DMS114 treated with DMSO at 0.1 percent for 48 hours (cell line): ENCODE measurements around the gene COL24A1.
"Not testable (repeated sequence)": the region's sequence is repeated elsewhere in the genome, so short reads cannot be mapped to it uniquely, and the experiment has no call there.

Experiments used
- DNase-seq: peaks from one replicate; lab custom pipeline; 2025; ENCODE audit not compliant: unreplicated experiment; lab: John Stamatoyannopoulos, UW

Gene COL24A1

DNA sequence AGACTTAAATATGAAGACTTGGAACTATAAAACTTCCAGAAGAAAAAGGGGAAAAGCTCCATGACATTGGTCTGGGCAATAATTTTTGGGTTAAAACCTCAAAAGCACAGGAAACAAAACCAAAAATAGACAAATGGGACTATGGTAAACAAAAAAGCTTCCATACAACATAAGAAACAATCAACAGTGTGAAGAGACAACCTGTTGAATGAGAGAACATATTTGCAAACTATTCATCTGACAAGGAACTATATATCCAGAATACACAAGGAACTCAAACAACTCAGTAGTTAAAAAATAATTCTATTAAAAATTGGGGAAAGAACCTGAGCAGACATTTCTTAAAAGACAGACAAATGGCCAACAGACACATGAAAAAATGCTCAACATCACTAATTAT, 255.7 kb downstream of the COL24A1 start:
- DNase-seq: no peak

DNA sequence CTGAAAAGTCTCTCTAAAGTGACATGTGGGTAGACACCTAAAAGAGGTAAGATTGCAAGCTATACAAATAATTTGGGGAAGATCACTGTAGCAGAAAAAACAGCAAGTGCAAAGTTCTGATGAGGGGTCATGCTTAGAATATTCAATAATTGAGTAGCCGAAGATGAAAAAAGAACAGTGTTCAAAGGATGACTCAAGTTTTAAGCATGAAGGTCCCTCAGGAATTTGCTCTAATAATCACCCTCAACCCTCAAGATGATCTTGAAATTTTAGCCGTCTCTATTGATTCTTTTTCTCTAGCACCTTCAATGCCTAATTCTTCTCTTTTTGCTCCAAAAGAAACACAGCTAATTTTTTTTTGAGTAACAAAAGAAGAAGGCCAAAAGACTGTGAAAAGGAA, 257.7 kb downstream of the COL24A1 start:
- no peak for DNase-seq

DNA sequence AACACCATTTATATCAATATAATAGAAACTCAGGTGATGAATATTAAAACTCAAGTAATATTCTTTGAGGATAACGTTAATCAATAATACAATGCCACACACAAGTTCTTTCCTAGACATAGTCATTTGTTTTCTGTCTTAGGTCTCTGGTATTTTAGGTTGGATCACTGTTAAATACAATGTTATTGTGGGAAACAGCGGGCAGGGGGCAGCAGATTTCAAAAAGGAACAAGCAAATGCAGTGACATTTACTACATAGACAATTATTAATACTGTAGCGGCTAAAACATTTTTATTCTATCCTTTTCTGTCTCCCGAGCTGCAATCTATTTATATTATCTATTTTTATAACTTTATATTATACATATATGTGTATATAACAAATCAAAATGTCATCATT, 261.9 kb downstream of the COL24A1 start:
- peak; percentile 11 for DNase-seq

DNA sequence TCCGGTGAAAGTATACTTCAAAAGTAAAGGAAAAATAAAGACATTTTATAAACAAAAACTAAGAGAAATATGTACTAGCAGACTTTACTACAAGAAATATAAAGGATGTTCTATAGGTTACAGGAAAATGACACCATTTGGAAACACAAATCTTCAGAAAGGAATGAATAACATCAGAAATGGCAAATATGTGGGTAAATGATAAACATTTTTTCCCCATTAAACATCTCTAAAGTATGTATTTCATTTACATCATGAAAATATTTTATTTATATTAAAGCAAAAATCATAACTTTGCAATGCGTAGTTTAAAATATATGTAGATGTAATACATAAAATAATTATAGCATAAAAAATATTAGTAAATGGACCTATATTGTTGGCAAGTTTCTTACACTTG, 264.2 kb downstream of the COL24A1 start:
- no peak for DNase-seq

DNA sequence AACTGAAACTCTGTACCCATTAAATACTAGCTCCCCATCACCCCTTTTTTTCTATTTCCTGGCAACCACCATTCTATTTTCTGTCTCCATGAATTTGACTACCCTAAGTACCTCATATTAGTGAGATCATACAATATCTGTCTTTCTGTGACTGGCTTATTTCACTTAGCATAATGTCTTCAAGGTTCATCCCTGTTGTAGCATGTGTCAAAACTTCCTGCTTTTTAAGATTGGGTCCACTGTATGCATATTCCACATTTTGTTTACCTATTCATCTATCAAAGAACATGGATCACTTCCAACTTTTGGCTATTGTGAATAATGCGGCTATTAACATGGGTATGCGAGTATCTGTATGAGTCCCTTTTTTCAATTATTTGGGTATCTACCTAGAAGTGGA, 266.7 kb downstream of the COL24A1 start:
- DNase-seq: no peak

DNA sequence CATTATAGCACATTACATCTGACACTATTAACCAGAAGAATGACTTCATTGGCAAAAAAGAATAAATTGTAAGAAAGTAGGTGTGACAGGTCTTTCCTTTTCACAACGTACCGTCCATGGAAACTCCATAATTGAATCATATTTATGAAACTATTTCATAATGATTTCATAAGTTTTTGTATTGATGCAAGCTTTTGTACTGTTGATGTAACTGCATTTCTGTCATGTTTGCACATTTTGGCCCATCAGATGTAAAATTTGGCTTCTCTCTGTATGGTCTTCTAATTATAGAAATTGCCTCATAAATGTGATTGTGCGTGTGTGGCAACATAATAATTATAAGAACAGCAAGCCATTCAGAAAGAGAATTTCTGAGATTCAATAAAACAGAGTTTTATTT, 267.7 kb downstream of the COL24A1 start:
- no peak for DNase-seq

DNA sequence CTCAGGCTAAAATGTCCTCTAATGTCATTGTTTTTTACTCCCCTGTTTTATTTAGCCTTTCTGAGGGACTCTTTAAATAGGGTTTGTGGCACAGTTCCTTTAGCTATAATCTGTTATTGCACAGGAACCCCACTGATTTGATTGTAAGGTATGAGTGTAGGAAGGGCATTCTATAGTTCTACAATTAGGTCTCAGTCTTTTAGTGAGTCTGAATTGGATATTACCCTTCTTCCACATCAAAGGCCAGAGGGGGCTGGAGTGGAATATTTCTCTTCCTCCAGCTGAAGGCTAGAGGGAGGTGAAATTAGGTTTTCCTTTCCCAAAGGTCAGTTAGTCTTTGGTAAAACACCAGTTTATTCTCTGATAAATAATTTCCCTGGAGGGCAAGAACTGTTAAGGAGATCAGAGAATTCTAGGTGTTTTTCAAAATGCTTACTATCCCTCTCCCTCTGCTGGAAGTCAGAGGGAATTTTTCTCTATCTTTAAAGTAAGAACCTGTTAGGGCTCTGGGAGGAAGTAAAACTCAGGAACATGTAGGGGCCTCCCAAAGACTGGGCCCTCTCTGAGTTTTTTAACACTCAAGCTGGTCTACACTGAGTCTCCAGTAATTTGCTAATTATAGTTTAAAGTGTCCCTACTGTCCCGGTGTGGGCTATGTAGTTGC, 272.1 kb downstream of the COL24A1 start:
- peak; percentile 30 for DNase-seq

DNA sequence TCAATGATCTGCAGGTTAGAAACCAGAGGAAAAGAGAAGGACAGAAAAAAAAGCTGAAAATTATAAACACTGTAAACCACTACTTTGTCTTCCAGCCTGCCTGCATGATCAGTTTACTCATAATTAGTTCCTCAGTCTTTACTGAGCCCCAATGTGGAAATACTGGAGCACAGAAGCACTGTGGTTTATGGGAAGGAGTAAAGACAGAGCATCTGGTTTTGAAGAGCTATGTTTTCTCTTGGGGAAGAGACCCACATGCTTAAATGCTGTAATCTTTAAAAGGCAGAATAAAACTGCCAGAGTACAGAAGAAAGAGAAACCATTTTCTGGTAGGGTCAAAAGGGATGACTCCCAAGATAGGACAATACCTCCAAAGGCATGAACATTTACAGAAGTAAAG, 289.4 kb downstream of the COL24A1 start:
- DNase-seq: no peak

DNA sequence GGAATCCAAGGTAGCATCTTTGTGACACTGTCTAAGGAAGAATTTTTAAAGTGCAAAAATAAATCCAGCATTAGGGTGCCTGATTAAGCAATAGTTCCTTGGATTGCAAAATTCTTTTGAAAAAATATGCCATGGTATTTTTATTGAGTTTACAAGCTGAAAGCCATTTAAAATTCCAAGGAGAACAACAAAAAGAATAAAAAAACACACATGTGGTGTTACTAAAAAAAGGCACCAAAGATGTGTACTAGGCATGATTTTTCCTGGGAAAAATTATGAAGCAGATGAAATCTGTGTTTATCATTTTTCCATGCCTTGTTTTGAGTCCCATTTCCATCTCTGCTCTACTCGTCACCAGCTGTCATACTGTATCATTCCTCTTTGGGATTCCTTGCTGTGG, 291.4 kb downstream of the COL24A1 start:
- no peak for DNase-seq

DNA sequence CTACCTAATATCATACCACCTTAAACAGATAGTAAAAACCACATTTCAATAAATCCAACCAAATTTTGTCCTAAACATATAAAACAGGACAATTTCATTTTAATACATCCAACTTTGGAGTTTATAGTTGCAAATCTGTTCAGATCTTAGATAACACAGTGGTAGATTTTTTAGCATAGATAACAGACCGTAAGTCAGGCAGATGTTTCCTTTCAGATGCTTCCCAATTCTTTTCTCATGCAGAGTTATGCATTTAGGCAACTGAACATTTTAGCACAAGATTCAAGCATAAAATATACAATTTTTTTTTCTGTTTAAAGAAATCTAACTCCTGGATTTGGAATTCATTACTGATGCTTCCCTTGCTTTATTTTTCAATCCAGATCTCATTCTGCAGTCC, 291.8 kb downstream of the COL24A1 start:
- DNase-seq: no peak

DNA sequence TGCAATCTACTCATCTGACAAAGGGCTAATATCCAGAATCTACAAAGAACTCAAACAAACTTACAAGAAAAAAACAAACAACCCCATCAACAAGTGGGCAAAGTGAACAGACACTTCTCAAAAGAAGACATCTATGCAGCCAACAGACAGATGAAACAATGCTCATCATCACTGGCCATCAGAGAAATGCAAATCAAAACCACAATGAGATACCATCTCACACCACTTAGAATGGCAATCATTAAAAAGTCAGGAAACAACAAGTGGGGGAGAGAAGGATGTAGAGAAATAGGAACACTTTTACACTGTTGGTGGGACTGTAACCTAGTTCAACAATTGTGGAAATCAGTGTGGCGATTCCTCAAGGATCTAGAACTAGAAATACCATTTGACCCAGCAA, 292.9 kb downstream of the COL24A1 start:
- not testable (repeated sequence) for DNase-seq

DNA sequence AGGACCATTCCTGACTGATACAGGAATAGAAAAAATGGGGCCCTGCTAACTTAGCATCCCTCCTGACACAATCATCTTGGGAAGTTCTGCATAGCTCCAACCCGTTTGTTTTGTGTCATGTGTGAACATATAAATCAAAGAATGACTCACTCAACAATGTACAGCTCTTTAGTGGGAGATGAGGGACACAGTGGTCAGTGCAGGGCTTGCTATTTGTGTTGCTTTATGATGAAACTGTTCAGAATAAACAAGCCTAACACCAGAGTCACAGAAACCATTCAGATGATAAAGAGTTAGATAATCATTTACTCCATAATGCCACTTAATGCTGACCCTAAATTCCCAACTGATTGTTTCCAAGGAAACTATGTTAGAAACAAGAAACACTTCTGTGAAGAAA, 294.1 kb downstream of the COL24A1 start:
- DNase-seq: no peak

DNA sequence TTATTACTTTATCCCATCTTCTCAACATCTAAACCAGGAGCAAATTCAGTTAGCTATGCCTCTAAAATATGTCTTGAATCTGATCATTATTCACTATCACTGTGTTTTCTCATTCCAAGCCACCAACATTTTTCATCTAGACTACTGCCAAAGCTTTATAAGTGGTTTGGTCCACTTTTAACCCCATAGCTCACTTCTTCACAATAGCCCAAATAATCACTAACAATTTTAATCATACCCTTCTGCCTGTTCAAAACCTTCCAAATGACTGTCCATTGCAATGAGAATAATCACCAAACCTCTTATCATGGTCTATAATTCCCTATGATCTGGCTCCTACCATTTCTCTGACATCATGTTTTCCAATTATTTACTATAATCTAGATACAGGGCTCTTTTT, 298.6 kb downstream of the COL24A1 start:
- DNase-seq: no peak

DNA sequence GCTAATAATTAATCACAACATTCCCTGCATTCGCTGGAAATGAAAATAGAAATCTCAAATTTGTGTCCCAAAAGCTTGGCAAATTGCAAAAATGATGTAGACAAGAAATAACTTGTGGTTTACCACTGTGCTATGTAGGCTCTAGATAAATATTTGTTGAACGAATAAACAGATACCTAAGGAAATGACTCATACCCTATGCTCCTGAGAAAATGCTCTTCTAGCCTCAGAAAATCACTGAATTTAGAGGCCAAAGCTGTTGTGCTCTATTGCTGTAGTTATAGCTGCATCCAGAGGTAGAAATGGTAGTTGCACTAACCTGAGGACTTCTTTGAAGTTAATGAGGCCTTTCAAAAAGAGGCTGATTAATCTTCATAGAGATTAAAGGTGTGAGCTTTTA, 306.3 kb downstream of the COL24A1 start:
- no peak for DNase-seq

DNA sequence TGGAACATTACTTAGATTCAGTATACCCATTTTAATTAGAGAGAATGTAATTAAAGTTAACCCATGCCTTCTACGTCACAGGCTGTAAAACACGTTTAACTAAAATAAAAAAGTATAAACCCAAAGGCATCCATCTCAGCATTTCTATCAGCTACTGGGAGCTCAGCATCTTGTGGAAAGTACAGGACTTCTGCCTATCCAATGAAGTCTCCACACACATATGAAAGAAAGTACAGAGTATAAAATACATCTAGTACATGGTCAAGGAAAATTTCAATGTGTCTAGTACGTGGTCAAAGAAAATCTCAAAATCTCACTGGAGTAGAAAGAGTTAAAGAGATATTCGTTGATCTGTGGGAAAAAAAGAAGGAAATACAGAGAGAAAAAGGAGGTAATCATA, 306.9 kb downstream of the COL24A1 start:
- DNase-seq: no peak

DNA sequence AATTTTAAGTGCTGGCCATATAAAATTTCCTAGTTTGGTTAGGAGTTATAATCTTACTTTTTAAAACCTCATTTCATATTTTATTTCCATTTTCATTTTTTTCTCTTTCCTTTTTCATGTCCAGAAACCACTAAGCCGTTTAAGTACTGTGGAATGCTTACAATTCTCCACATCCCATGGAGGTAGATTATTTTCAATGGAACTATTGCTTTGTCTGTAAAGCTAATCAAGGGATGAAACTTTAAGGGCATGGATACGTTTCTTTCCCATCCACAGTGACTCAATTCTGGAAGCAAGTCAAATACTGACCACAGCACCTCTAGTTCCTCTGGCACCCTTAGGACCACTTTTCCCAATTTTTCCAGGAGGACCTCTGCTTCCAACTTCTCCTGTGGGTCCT, 309.2 kb downstream of the COL24A1 start:
- no peak for DNase-seq

DNA sequence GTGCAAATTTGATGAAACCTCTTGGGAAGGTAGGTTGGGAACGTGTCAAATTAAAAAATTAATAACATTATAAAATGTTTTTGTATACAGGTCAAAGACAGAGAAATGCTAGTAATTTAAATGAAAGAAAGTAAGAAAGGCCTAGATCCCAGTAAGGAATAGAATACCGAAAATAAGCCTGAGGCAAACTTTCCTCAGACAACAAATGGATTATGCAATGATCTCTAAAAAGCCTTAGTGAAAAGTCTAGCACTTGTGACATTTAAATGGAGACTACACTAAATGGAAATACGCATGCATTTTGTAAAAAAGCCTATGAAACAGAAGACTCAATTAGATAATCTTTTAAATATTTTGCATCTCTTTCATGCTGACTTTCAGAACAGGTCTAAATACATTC, 309.9 kb downstream of the COL24A1 start:
- no peak for DNase-seq

DNA sequence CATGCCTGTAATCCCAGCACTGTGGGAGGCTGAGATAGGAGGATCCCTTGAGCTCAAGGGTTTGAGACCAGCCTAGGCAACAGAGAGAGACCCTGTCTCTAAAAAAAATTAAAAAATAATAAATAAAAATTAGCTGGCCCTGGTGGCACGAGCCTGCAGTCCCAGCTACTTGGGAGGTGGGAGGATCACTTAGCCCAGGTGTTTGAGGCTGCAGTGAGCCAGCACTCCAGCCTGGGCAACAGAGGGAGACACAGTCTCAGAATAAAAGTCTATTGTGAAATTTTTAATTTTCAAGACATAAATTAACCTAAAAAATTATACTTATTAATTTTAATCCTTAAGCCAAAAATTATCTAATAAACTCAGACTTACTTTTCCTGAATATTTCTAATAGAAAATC, 317.1 kb downstream of the COL24A1 start:
- no peak for DNase-seq

DNA sequence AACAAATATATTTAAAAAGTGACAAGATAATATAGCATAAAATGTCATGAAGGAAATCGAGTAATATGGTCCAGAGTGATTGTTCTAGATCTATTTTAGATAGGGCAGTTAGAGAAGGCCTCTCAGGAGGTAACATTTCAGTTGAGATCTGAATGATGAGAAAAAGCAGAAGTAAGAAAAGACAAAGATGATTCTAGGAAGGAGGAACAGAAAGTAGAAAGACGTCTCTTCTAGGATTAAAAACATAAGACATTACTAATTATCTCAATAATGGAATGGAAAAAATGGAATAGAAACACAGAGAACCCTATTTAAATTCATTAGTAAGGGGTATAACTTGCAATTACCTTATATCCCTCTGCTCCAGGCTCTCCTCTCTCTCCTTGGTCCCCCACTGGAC, 318.3 kb downstream of the COL24A1 start:
- no peak for DNase-seq

DNA sequence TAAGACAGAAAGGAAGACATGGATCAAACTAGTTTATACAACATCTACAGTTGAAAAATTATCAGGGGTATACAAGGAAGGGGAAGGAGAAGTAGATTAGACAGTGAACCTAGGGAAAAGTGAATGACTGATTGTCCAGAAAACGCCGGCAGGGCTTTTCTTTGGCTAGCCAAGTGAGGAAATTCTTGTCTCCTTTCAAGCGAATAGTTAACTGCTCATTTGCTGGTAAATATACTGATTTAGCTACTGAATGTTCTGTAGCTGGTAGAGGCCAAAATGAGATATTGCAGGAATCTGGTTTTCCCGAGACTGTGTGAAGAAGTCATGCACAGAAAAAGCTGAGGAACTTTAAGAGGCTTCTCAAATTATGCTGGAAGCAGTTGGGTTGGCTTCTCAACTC, 319.8 kb downstream of the COL24A1 start:
- no peak for DNase-seq

DNA sequence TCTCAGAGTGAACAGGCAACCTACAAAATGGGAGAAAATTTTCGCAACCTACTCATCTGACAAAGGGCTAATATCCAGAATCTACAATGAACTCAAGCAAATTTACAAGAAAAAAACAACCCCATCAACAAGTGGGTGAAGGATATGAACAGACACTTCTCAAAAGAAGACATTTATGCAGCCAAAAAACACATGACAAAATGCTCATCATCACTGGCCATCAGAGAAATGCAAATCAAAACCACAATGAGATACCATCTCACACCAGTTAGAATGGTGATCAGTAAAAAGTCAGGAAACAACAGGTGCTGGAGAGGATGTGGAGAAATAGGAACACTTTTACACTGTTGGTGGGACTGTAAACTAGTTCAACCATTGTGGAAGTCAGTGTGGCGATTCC, 323.4 kb downstream of the COL24A1 start:
- DNase-seq: not testable (repeated sequence)

DNA sequence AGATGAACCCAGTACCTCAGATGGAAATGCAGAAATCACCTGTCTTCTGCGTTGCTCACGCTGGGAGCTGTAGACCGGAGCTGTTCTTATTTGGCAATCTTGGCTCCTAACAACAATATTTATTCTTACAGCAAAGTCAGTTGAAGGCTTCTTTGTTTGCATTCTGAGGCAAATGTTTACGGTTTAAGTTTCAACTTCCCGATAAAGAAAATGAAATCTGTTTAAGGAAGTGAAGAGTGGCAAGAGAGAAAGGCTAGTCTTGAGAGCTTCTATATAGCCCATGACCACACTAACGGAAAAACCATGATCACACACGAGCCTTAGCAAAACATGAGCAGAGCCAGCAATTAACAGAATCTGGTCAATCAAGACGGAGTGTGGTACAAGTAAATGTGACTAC, 325.7 kb downstream of the COL24A1 start:
- DNase-seq: no peak

DNA sequence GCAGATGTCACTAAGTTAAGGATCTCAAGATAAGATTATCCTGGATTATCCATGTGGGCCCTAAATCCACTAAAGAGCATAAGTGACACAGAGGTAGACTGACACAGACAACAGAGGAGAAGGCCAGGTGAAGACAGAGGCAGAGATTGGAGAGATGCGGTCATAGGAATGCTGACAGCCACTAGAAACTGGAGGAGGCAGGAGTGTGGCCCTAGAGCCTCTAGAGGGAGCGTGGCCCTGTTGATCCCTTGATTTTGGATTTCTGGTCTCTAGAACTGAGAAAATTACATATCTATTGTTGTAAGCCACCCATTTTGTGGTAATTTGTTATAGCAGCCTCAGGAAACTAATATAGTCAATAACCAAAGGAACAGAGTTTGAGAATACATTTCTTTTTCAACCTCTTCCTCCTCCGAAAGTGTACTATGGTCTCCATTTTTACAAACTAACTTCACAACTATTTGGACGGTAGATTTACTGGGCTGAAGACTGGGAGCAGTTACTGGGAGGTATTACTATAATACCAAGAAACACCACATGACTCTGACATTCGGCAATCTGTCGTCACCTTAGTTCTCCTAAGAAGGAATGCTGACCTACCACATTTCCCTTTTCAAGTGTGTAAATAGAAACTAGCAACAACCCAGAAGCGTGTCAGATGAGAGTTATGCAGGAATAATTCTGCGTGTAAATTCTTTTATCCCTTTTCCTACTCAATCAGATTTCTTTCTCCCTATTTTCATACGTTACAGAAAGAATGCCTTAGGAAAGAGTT, 332.3 kb downstream of the COL24A1 start:
- DNase-seq: no peak
